Endothelial cell of umbilical vein (primary cell): Measurements from ENCODE around the gene SNCA. TPM values are rescaled to one million over a fixed set of nuclear protein-coding genes. Genes with fewer than 3 reads are reported as not detected.

Experiments
- BruUV-seq: library from RNA; stranded (reverse); fragments of 400-500 nt; replicated peaks from 2 replicates; lab custom pipeline; 2021; lab: Mats Ljungman, UMichigan
- CTCF ChIA-PET: fragments of 300-600, 350-600 bp; sonication (Branson Sonifier 250); formaldehyde crosslinking; loops from one replicate; lab custom pipeline; 2021; ENCODE audit warnings: antibody characterized with exemption, inconsistent platforms; lab: Charles Lee
- POLR2A ChIA-PET: fragments of 300-600, 350-600 bp; sonication (Branson Sonifier 250); formaldehyde crosslinking; loops from one replicate; lab custom pipeline; 2021; ENCODE audit warnings: antibody characterized with exemption, inconsistent platforms; lab: Charles Lee
- DNase-seq: peaks from one replicate; pipeline ENCODE4 v3.0.0-alpha.2; 2011; ENCODE audit warnings: low read depth, low spot score
- FAIRE-seq: peaks from 2 replicates; lab custom pipeline; 2011; peaks lifted over from hg19 to GRCh38; lab: Jason Lieb, UNC
- H2AFZ ChIP-seq: 2 replicates; pipeline ENCODE4 v1.6.0; 2012; ENCODE audit warnings: low read depth, low read length, control low read depth, inconsistent platforms
- H3K27ac ChIP-seq: 2 replicates; pipeline ENCODE4 v1.5.1; 2011; ENCODE audit warnings: low read depth, mild to moderate bottlenecking, control low read depth, low read length, moderate library complexity; ENCODE audit not compliant: insufficient read depth
- H3K27me3 ChIP-seq, 2 experiments: 2 replicates each; pipeline versions ENCODE4 v1.6.0 to v1.6.1; 2011; ENCODE audit warnings: low read length in 2 of 2, mixed read lengths in 1 of 2; ENCODE audit not compliant: control insufficient read depth in 2 of 2, insufficient read depth in 2 of 2
- H3K36me3 ChIP-seq, 2 experiments: 2 replicates in 1 of 2; 3 replicates in 1 of 2; pipeline ENCODE4 v1.5.1; 2011; ENCODE audit warnings: low read length in 2 of 2, mild to moderate bottlenecking in 1 of 2, moderate library complexity in 1 of 2; ENCODE audit not compliant: control insufficient read depth in 2 of 2, insufficient read depth in 2 of 2; ENCODE audit errors: extremely low read depth in 1 of 2
- H3K4me1 ChIP-seq: 3 replicates; pipeline ENCODE4 v1.5.1; 2011; ENCODE audit warnings: mild to moderate bottlenecking, low read length; ENCODE audit not compliant: control insufficient read depth, insufficient read depth; ENCODE audit errors: extremely low read depth
- H3K4me2 ChIP-seq: 2 replicates; pipeline ENCODE4 v1.6.1; 2011; ENCODE audit warnings: low read length, control low read depth, mixed read lengths; ENCODE audit not compliant: insufficient read depth
- H3K4me3 ChIP-seq, 3 experiments: fragments of 200-600 bp in 1 of 3; sonication (generic), shearing (Covaris generic) in 1 of 3; replicated peaks in 1 of 3; 2 replicates each; pipeline ENCODE4 v1.5.1; 2011 to 2016; ENCODE audit warnings: control low read depth in 3 of 3, low read length in 3 of 3, mild to moderate bottlenecking in 2 of 3, inconsistent platforms in 1 of 3, low read depth in 1 of 3, moderate library complexity in 1 of 3; ENCODE audit not compliant: insufficient read depth in 1 of 3
- H3K79me2 ChIP-seq: 2 replicates; pipeline ENCODE4 v1.6.0; 2012; ENCODE audit warnings: low read length, inconsistent platforms; ENCODE audit not compliant: control insufficient read depth, insufficient read depth
- H3K9ac ChIP-seq: replicated peaks from 2 replicates; pipeline ENCODE3; 2011; ENCODE audit warnings: low read length, control low read depth; ENCODE audit not compliant: insufficient read depth; ENCODE audit errors: extremely low read depth
- H3K9me1 ChIP-seq: replicated peaks from 3 replicates; pipeline ENCODE4 v1.6.0; 2011; ENCODE audit warnings: mild to moderate bottlenecking, low read length; ENCODE audit not compliant: control insufficient read depth, insufficient read depth; ENCODE audit errors: extremely low read depth
- H3K9me3 ChIP-seq: replicated peaks from 2 replicates; pipeline ENCODE4 v1.5.1; 2012; ENCODE audit warnings: low read length, inconsistent platforms; ENCODE audit not compliant: control insufficient read depth, insufficient read depth
- H4K20me1 ChIP-seq: replicated peaks from 2 replicates; pipeline ENCODE3; 2011; ENCODE audit warnings: mild to moderate bottlenecking, low read length; ENCODE audit not compliant: control insufficient read depth, insufficient read depth; ENCODE audit errors: extremely low read depth
- EZH2 ChIP-seq: IDR thresholded peaks from 2 replicates; pipeline ENCODE4 v1.6.1; 2012; ENCODE audit warnings: borderline replicate concordance, low read depth, mild to moderate bottlenecking, moderate library complexity, low read length, inconsistent platforms; ENCODE audit not compliant: severe bottlenecking
- FOS ChIP-seq: IDR thresholded peaks from 2 replicates; pipeline ENCODE4 v1.6.1; 2011; ENCODE audit warnings: mild to moderate bottlenecking, low read length, moderate library complexity, borderline replicate concordance; ENCODE audit not compliant: insufficient read depth
- GATA2 ChIP-seq: IDR thresholded peaks from 2 replicates; pipeline ENCODE4 v1.7.0; 2011; ENCODE audit warnings: low read depth, mild to moderate bottlenecking, moderate library complexity, mixed read lengths, low read length; ENCODE audit not compliant: insufficient read length, insufficient read depth
- JUN ChIP-seq: IDR thresholded peaks from 2 replicates; pipeline ENCODE4 v1.6.1; 2011; ENCODE audit warnings: borderline replicate concordance, low read depth; ENCODE audit not compliant: insufficient read length, insufficient read depth
- MYC ChIP-seq: IDR thresholded peaks from one replicate; pipeline ENCODE4 v1.6.1; 2011; ENCODE audit warnings: mild to moderate bottlenecking, low read depth, low read length
- POLR2A ChIP-seq: IDR thresholded peaks from 2 replicates; pipeline ENCODE4 v1.6.1; 2012; ENCODE audit warnings: low read depth, mild to moderate bottlenecking, control low read depth, low read length
- POLR2AphosphoS5 ChIP-seq: IDR thresholded peaks from 2 replicates; pipeline ENCODE4 v1.6.1; 2012; ENCODE audit warnings: low read depth, mild to moderate bottlenecking, control low read depth, low read length, moderate library complexity; ENCODE audit not compliant: insufficient read depth
- dilution Hi-C: fragments of 300-500 bp; cut with MboI; formaldehyde crosslinking; loops from one replicate; pipeline ENCODE4 v1.15.0; 2019; ENCODE audit warnings: low sequenced_read_pairs; ENCODE audit not compliant: extremely low pct_ligation_motif_present
- intact Hi-C: fragments of 100-400 bp; cut with micrococcal nuclease; formaldehyde crosslinking; loops from one replicate; pipeline ENCODE4 v1.10.0; 2022
- polyA plus RNA-seq, 4 experiments: library from polyadenylated mRNA; depleted of rRNA in 3 of 4; stranded (reverse) in 3 of 4; unstranded in 1 of 4; fragments of >200 nt; gene quantifications; 2 replicates each; pipeline versions ENCODE4 v1.2.1 to v1.2.3, GENCODE V29; 2011 to 2012; ENCODE audit warnings: missing spikeins in 1 of 4
- total RNA-seq: library from RNA; stranded (reverse); gene quantifications from 2 replicates; pipeline ENCODE4 v1.2.3, GENCODE V29; 2021
- TF ChIP-seq, protein P1 (sequence below): IDR thresholded peaks from 2 replicates; pipeline ENCODE4 v1.6.1; 2011; ENCODE audit not compliant: insufficient read depth, insufficient read length
- TF ChIP-seq, protein P2 (sequence below), 2 donors: IDR thresholded peaks; 1 replicate in 1 of 2; 2 replicates in 1 of 2; pipeline ENCODE4 v1.5.1; 2011; ENCODE audit warnings: low read length in 2 of 2, mild to moderate bottlenecking in 2 of 2, moderate library complexity in 2 of 2, control low read depth in 1 of 2, inconsistent platforms in 1 of 2, low read depth in 1 of 2; ENCODE audit not compliant: insufficient read depth in 1 of 2; ENCODE audit errors: extremely low read depth in 1 of 2

SNCA gene
- total and polyA plus RNA-seq, 2 donors (not counting 3 experiments of a cell fraction or from before 2014, with no cell fraction given) = 76.8 to 116 TPM

DNA sequence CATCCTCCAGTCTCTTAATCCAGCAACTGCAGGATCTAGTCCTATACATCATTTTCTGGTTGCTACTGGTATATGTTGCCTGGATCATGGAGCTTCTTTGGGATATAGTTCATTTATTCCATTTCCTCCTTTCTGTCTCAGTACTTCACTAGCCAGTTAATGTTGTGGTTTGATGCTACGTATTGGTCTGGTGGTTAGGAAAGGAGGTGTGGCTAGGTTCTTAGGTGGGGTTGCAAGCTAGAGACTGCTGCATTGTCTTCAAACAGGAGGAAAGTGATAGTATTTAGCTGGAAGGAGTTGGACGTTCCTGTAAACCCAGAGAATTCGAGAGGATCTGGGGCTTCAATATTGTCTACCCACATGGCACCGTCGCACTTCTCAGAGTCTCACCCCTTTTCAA, 129.5 kb downstream of the SNCA start:
- dilution Hi-C loops = no loop called here
- Histone ChIP-seq H4K20me1 (no peaks in the 10 kb centered on the region), H3K27me3 (no peaks in the 10 kb centered on the region), H3K36me3 (no peaks in the 10 kb centered on the region), H3K9me3 (no peaks in the 10 kb centered on the region), H3K4me2 (no peak overlapping the region), H3K4me3 (no peak overlapping the region), H3K4me1 (peaks cover 16% of the 10 kb centered on the region), H2AFZ (no peak overlapping the region), H3K79me2 (no peaks in the 10 kb centered on the region), H3K9ac (no peak overlapping the region), H3K9me1 (no peaks in the 10 kb centered on the region), H3K27ac (no peak overlapping the region)
- BruUV-seq = no TSS peak
- no peak for FAIRE-seq
- CTCF ChIA-PET = interaction anchor here (1.0 to 1.9 kb wide), 5 partner anchors 8 to 50 kb away, joined by 3 to 8 read pairs (median 4); no protein-coding TSS in a partner anchor
- DNase-seq = no peak
- intact Hi-C loops = no loop called here
- TF ChIP-seq EZH2 = no peak
- TF ChIP-seq, protein P1, sequence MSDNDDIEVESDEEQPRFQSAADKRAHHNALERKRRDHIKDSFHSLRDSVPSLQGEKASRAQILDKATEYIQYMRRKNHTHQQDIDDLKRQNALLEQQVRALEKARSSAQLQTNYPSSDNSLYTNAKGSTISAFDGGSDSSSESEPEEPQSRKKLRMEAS = no peak
- no peak for TF ChIP-seq FOS
- no peak for TF ChIP-seq GATA2
- no peak for TF ChIP-seq POLR2A
- no peak for TF ChIP-seq POLR2AphosphoS5
- TF ChIP-seq, protein P2, sequence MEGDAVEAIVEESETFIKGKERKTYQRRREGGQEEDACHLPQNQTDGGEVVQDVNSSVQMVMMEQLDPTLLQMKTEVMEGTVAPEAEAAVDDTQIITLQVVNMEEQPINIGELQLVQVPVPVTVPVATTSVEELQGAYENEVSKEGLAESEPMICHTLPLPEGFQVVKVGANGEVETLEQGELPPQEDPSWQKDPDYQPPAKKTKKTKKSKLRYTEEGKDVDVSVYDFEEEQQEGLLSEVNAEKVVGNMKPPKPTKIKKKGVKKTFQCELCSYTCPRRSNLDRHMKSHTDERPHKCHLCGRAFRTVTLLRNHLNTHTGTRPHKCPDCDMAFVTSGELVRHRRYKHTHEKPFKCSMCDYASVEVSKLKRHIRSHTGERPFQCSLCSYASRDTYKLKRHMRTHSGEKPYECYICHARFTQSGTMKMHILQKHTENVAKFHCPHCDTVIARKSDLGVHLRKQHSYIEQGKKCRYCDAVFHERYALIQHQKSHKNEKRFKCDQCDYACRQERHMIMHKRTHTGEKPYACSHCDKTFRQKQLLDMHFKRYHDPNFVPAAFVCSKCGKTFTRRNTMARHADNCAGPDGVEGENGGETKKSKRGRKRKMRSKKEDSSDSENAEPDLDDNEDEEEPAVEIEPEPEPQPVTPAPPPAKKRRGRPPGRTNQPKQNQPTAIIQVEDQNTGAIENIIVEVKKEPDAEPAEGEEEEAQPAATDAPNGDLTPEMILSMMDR (IDR thresholded peaks at IDR 0.05; ENCODE audit: extremely low read depth in 1 of 2, insufficient read depth in 1 of 2, low read depth in 1 of 2, low read length in 2 of 2) = no peak
- TF ChIP-seq JUN = no peak
- TF ChIP-seq MYC = no peak
- POLR2A ChIA-PET = no interaction called here
